ENCODE data around the gene GAK. TPM values are rescaled to one million over a fixed set of nuclear protein-coding genes. Genes with fewer than 3 reads are reported as not detected.

Gene GAK
- total RNA-seq, 1 experiment from 2014 or later, result 86.6 TPM

DNA sequence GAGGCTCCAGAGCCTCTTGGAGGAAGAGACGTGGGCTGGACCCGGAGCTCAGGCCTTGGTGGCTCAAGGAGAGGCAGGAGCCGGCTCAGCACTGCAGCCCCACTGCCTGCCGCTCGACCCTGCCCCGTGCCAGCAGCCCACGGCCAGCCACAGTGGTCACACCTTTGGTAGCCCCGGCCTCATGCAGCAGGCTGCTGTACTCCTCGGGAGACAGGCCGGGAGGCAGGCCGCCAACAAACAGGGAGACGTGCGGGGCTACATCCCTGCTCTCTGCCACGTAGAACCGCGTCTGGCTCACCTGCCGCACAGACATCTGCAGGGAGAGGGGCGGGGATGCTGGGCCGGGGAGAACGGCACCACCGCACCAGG, 33.6 kb upstream of the GAK start:
- in situ Hi-C loops (cut with HindIII; ENCODE audit: low pct_unique_long_range_greater_than_20kb, low sequenced_read_pairs) (no loop called here), intact Hi-C loops (cut with micrococcal nuclease; ENCODE audit: unreplicated experiment) (no loop called here)
- CTCF ChIA-PET, result no interaction called here
- no peaks in the 10 kb centered on the region for H3K9me3 ChIP-seq (ENCODE audit: control insufficient read depth, insufficient read depth, low read depth, low read length)
- BruUV-seq (replicated peaks), result no TSS peak
- peak; percentile 29; the same call in 1 of the 2 replicates for ATAC-seq
- POLR2A ChIA-PET, result no interaction called here
- H3K27me3 ChIP-seq (ENCODE audit: control insufficient read depth, insufficient read depth, low read length), result no peaks in the 10 kb centered on the region
- H3K36me3 ChIP-seq (ENCODE audit: control insufficient read depth, insufficient read depth, low read length), result no peaks in the 10 kb centered on the region
- TF ChIP-seq SIN3A (IDR thresholded peaks at IDR 0.05; ENCODE audit: borderline replicate concordance, insufficient read depth, low read depth, low read length), result no peak
- TF ChIP-seq TCF7L2 (IDR thresholded peaks at IDR 0.05; ENCODE audit: low read depth, low read length), result no peak
- no peak for TF ChIP-seq REST (IDR thresholded peaks at IDR 0.05; ENCODE audit: insufficient read depth in 1 of 2, low read depth in 2 of 2, low read length in 1 of 2)
- no peak for TF ChIP-seq POLR2AphosphoS5 (IDR thresholded peaks at IDR 0.05; ENCODE audit: low read depth, low read length)
- TF ChIP-seq, protein P1, sequence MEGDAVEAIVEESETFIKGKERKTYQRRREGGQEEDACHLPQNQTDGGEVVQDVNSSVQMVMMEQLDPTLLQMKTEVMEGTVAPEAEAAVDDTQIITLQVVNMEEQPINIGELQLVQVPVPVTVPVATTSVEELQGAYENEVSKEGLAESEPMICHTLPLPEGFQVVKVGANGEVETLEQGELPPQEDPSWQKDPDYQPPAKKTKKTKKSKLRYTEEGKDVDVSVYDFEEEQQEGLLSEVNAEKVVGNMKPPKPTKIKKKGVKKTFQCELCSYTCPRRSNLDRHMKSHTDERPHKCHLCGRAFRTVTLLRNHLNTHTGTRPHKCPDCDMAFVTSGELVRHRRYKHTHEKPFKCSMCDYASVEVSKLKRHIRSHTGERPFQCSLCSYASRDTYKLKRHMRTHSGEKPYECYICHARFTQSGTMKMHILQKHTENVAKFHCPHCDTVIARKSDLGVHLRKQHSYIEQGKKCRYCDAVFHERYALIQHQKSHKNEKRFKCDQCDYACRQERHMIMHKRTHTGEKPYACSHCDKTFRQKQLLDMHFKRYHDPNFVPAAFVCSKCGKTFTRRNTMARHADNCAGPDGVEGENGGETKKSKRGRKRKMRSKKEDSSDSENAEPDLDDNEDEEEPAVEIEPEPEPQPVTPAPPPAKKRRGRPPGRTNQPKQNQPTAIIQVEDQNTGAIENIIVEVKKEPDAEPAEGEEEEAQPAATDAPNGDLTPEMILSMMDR (IDR thresholded peaks at IDR 0.05), result no peak
- H3K4me1 ChIP-seq (ENCODE audit: control insufficient read depth, insufficient read depth, low read length), result no peaks in the 10 kb centered on the region
- DNase-seq (ENCODE audit: low read depth, low spot score), result no peak
- no peak overlapping the region for H3K27ac ChIP-seq (ENCODE audit: low read length)
- H3K4me3 ChIP-seq (ENCODE audit: low read depth in 2 of 2, low read length in 2 of 2), result no peak overlapping the region

GRCh38 chr4:965048-965765, 33.1 kb upstream of the GAK start:
- H3K4me3 ChIP-seq (ENCODE audit: low read depth in 2 of 2, low read length in 2 of 2), result no peak overlapping the region
- no peak overlapping the region for H3K27ac ChIP-seq (ENCODE audit: low read length)
- H3K4me1 ChIP-seq (ENCODE audit: control insufficient read depth, insufficient read depth, low read length), result no peaks in the 10 kb centered on the region
- no peak for TF ChIP-seq SIN3A (IDR thresholded peaks at IDR 0.05; ENCODE audit: borderline replicate concordance, insufficient read depth, low read depth, low read length)
- no peak for TF ChIP-seq REST (IDR thresholded peaks at IDR 0.05; ENCODE audit: insufficient read depth in 1 of 2, low read depth in 2 of 2, low read length in 1 of 2)
- TF ChIP-seq TCF7L2 (IDR thresholded peaks at IDR 0.05; ENCODE audit: low read depth, low read length), result no peak
- TF ChIP-seq POLR2AphosphoS5 (IDR thresholded peaks at IDR 0.05; ENCODE audit: low read depth, low read length), result no peak
- TF ChIP-seq, protein P1 (IDR thresholded peaks at IDR 0.05), result no peak
- CTCF ChIA-PET, result no interaction called here
- ATAC-seq (peak; percentile 27; the same call in 1 of the 2 replicates), DNase-seq (ENCODE audit: low read depth, low spot score) (no peak)
- POLR2A ChIA-PET, result no interaction called here
- H3K9me3 ChIP-seq (ENCODE audit: control insufficient read depth, insufficient read depth, low read depth, low read length), result no peaks in the 10 kb centered on the region
- intact Hi-C loops (cut with micrococcal nuclease; ENCODE audit: unreplicated experiment), result no loop called here
- no peaks in the 10 kb centered on the region for H3K27me3 ChIP-seq (ENCODE audit: control insufficient read depth, insufficient read depth, low read length)
- no peaks in the 10 kb centered on the region for H3K36me3 ChIP-seq (ENCODE audit: control insufficient read depth, insufficient read depth, low read length)
- in situ Hi-C loops (cut with HindIII; ENCODE audit: low pct_unique_long_range_greater_than_20kb, low sequenced_read_pairs), result no loop called here
- no TSS peak for BruUV-seq (replicated peaks)

Measured in Panc1 (cell line).